Loucy (cell line): ENCODE results near the gene SLC4A5.

Experiments used
- H2AFZ ChIP-seq: fragments of 200-600 bp; sonication (generic); 2 replicates; pipeline ENCODE4 v1.6.0; 2016; ENCODE audit warnings: antibody characterized with exemption, mild to moderate bottlenecking, low read length, moderate library complexity
- H3F3A ChIP-seq: fragments of 200-600 bp; 2 replicates; pipeline ENCODE4 v1.6.0; 2016; ENCODE audit warnings: antibody characterized with exemption, low read depth, mild to moderate bottlenecking
- H3K27me3 ChIP-seq: fragments of 200-600 bp; sonication (generic); 2 replicates; pipeline ENCODE4 v1.6.1; 2014; ENCODE audit warnings: low read length, mild to moderate bottlenecking; ENCODE audit not compliant: insufficient read depth, poor library complexity, severe bottlenecking
- H3K36me3 ChIP-seq: fragments of 200-600 bp; sonication (generic); 2 replicates; pipeline ENCODE4 v1.6.1; 2016; ENCODE audit warnings: low read length; ENCODE audit not compliant: insufficient read depth
- H3K4me1 ChIP-seq: fragments of 200-600 bp; sonication (generic); 2 replicates; pipeline ENCODE4 v1.5.1; 2014; ENCODE audit warnings: low read length, mild to moderate bottlenecking; ENCODE audit not compliant: insufficient read depth, poor library complexity, severe bottlenecking
- H3K4me2 ChIP-seq: fragments of 200-600 bp; sonication (generic); 2 replicates; pipeline ENCODE4 v1.6.0; 2014; ENCODE audit warnings: antibody characterized with exemption, low read length, low read depth, mild to moderate bottlenecking; ENCODE audit not compliant: poor library complexity, severe bottlenecking
- H3K4me3 ChIP-seq: fragments of 200-600 bp; sonication (generic); 2 replicates; pipeline ENCODE4 v1.5.1; 2014; ENCODE audit warnings: low read length, mild to moderate bottlenecking, mixed read lengths; ENCODE audit not compliant: poor library complexity, severe bottlenecking
- H3K79me2 ChIP-seq: fragments of 200-600 bp; sonication (generic); 2 replicates; pipeline ENCODE4 v1.6.1; 2014; ENCODE audit warnings: low read length; ENCODE audit not compliant: insufficient read depth
- H3K9ac ChIP-seq: fragments of 200-600 bp; sonication (generic); 2 replicates; pipeline ENCODE4 v1.6.0; 2014; ENCODE audit warnings: mild to moderate bottlenecking, low read depth, low read length, moderate library complexity; ENCODE audit not compliant: poor library complexity, severe bottlenecking
- H3K9me2 ChIP-seq: fragments of 200-600 bp; sonication (generic); replicated peaks from 2 replicates; pipeline ENCODE4 v1.6.1; 2016; ENCODE audit warnings: low read depth, low read length, mixed read lengths
- H3K9me3 ChIP-seq: fragments of 200-600 bp; sonication (generic); 2 replicates; pipeline ENCODE4 v1.6.1; 2014; ENCODE audit warnings: mild to moderate bottlenecking, antibody characterized with exemption, low read length, low read depth; ENCODE audit not compliant: insufficient read depth
- H4K20me1 ChIP-seq: fragments of 200-600 bp; sonication (generic); 2 replicates; pipeline ENCODE4 v1.6.0; 2014; ENCODE audit warnings: antibody characterized with exemption, low read length, mild to moderate bottlenecking; ENCODE audit not compliant: insufficient read depth, poor library complexity, severe bottlenecking
- EZH2phosphoT487 ChIP-seq: fragments of 200-600 bp; IDR thresholded peaks from 2 replicates; pipeline ENCODE4 v1.6.1; 2018; ENCODE audit warnings: antibody characterized with exemption, mild to moderate bottlenecking, moderate library complexity, borderline replicate concordance
- TF ChIP-seq, protein P1 (sequence below): fragments of 200-600 bp; sonication (generic); conservative IDR thresholded peaks from 2 replicates; pipeline ENCODE4 v1.5.1; 2014; ENCODE audit warnings: mild to moderate bottlenecking, antibody characterized with exemption, low read length

Gene SLC4A5

GRCh38 chr2:74357627-74358026 is 14.4 kb upstream of the SLC4A5 start:
- Histone ChIP-seq H3K4me3 (no peak overlapping the region), H3K9ac (no peak overlapping the region)
- no peak for TF ChIP-seq EZH2phosphoT487
- TF ChIP-seq, protein P1, sequence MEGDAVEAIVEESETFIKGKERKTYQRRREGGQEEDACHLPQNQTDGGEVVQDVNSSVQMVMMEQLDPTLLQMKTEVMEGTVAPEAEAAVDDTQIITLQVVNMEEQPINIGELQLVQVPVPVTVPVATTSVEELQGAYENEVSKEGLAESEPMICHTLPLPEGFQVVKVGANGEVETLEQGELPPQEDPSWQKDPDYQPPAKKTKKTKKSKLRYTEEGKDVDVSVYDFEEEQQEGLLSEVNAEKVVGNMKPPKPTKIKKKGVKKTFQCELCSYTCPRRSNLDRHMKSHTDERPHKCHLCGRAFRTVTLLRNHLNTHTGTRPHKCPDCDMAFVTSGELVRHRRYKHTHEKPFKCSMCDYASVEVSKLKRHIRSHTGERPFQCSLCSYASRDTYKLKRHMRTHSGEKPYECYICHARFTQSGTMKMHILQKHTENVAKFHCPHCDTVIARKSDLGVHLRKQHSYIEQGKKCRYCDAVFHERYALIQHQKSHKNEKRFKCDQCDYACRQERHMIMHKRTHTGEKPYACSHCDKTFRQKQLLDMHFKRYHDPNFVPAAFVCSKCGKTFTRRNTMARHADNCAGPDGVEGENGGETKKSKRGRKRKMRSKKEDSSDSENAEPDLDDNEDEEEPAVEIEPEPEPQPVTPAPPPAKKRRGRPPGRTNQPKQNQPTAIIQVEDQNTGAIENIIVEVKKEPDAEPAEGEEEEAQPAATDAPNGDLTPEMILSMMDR, result no peak

DNA sequence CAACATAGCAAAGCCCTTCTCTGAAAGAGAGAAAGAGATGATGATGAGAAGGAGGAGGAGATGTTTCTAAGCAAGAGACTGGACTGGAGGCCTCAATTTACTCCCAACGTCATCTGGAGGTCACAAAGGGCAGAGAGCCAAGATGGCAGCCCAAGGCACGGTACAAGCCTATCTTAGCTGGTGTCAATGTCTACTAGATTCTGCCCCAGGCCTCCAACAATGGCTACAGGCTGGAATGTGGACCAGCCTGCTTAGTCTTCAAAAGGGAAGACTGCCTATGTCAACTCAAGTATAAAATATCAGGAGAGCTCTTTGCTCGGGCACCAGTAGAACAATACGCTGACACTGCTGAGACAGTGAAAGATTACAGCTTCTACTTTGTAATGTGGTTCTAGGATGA is 6.7 kb upstream of the SLC4A5 start:
- no peaks in the 10 kb centered on the region for H3K79me2 ChIP-seq
- no peaks in the 10 kb centered on the region for H3K4me1 ChIP-seq
- H3K9ac ChIP-seq, result no peak overlapping the region
- no peaks in the 10 kb centered on the region for H3K9me2 ChIP-seq
- H2AFZ ChIP-seq, result no peak overlapping the region
- H3K27me3 ChIP-seq, result no peaks in the 10 kb centered on the region
- H3K4me3 ChIP-seq, result no peak overlapping the region
- H3F3A ChIP-seq, result no peaks in the 10 kb centered on the region
- H3K9me3 ChIP-seq, result no peaks in the 10 kb centered on the region
- H4K20me1 ChIP-seq, result no peaks in the 10 kb centered on the region
- no peak overlapping the region for H3K4me2 ChIP-seq
- no peaks in the 10 kb centered on the region for H3K36me3 ChIP-seq
- TF ChIP-seq, protein P1, result no peak
- no peak for TF ChIP-seq EZH2phosphoT487

More at GRCh38 chr2:74357627-74358026, 14.4 kb upstream of the SLC4A5 start:
- Histone ChIP-seq H3K9me2 (no peaks in the 10 kb centered on the region), H2AFZ (no peak overlapping the region), H3K79me2 (no peaks in the 10 kb centered on the region), H3K9me3 (no peaks in the 10 kb centered on the region), H3F3A (no peaks in the 10 kb centered on the region), H3K36me3 (peaks cover 49% of the 10 kb centered on the region; the same call in 1 of the 2 replicates), H3K4me2 (no peak overlapping the region), H3K4me1 (no peaks in the 10 kb centered on the region), H4K20me1 (no peaks in the 10 kb centered on the region), H3K27me3 (no peaks in the 10 kb centered on the region)

DNA sequence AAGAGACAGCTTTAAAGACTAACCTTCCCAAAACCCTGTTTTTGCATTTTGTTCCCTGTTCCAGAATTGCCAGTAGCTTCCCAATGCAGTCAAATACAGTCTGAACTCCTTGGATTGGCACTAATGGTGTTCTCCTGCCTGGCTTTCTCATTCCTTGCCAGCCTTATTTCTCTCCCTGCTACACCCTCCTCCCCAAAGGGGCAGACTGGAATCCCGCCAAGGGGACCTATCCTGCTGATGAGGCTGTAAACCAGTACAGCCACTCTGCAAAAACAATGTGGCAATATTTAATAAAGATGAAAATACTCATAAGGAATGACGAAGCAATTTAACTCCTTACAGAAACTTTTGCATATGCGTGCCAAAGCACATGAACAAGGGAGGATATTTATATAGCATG is 4.5 kb upstream of the SLC4A5 start:
- Histone ChIP-seq H3K9me2 (no peaks in the 10 kb centered on the region), H3K4me2 (no peak overlapping the region), H3K4me1 (no peaks in the 10 kb centered on the region), H3K9me3 (no peaks in the 10 kb centered on the region), H3F3A (no peaks in the 10 kb centered on the region), H3K9ac (no peak overlapping the region), H3K36me3 (no peaks in the 10 kb centered on the region), H3K4me3 (no peak overlapping the region), H2AFZ (no peak overlapping the region), H4K20me1 (no peaks in the 10 kb centered on the region), H3K27me3 (no peaks in the 10 kb centered on the region), H3K79me2 (no peaks in the 10 kb centered on the region)
- TF ChIP-seq, protein P1, result no peak
- no peak for TF ChIP-seq EZH2phosphoT487
